Mesenchymal stem cell (in vitro differentiated cells and primary cell): ENCODE measurements around the gene RGS14.

Experiments
- DNase-seq: peaks from one replicate; pipeline ENCODE4 v3.0.0-alpha.2; 2013
- H2AFZ ChIP-seq: one replicate; pipeline ENCODE4 v1.6.1; 2013; ENCODE audit warnings: low read depth, mild to moderate bottlenecking, control low read depth, inconsistent platforms, low read length, moderate library complexity
- H2AK5ac ChIP-seq: 2 replicates; pipeline ENCODE4 v1.6.1; 2013; ENCODE audit warnings: low read length, moderate library complexity, mild to moderate bottlenecking, inconsistent platforms; ENCODE audit not compliant: severe bottlenecking
- H2BK120ac ChIP-seq: one replicate; pipeline ENCODE4 v1.6.1; 2013; ENCODE audit warnings: low read depth, mild to moderate bottlenecking, inconsistent platforms, low read length, moderate library complexity
- H2BK12ac ChIP-seq, 2 experiments: one replicate each; pipeline ENCODE4 v1.6.1; 2013; ENCODE audit warnings: inconsistent platforms in 2 of 2, low read length in 2 of 2, mild to moderate bottlenecking in 2 of 2, moderate library complexity in 2 of 2, control low read depth in 1 of 2
- H2BK15ac ChIP-seq: one replicate; pipeline ENCODE4 v1.6.1; 2013; ENCODE audit warnings: mild to moderate bottlenecking, low read depth, inconsistent platforms; ENCODE audit not compliant: poor library complexity, severe bottlenecking
- H2BK5ac ChIP-seq: 2 replicates; pipeline ENCODE4 v1.6.1; 2013; ENCODE audit warnings: low read depth, mild to moderate bottlenecking, low read length, control low read depth, inconsistent platforms; ENCODE audit not compliant: poor library complexity, severe bottlenecking
- H3K14ac ChIP-seq, 2 experiments: one replicate each; pipeline ENCODE4 v1.6.1; 2013; ENCODE audit warnings: inconsistent platforms in 2 of 2, low read length in 2 of 2, control low read depth in 1 of 2, mild to moderate bottlenecking in 1 of 2, moderate library complexity in 1 of 2
- H3K18ac ChIP-seq, 2 experiments: one replicate each; pipeline ENCODE4 v1.6.1; 2013; ENCODE audit warnings: inconsistent platforms in 2 of 2, low read length in 2 of 2, control low read depth in 1 of 2, low read depth in 1 of 2, mild to moderate bottlenecking in 1 of 2
- H3K23ac ChIP-seq, 2 experiments: one replicate each; pipeline ENCODE4 v1.6.1; 2013; ENCODE audit warnings: inconsistent platforms in 2 of 2, low read length in 2 of 2, mild to moderate bottlenecking in 2 of 2, moderate library complexity in 2 of 2, control low read depth in 1 of 2
- H3K27ac ChIP-seq: 2 replicates; pipeline ENCODE4 v1.5.1; 2013; ENCODE audit warnings: mild to moderate bottlenecking, moderate library complexity, low read length, control low read depth, inconsistent platforms; ENCODE audit not compliant: poor library complexity, severe bottlenecking
- H3K27me3 ChIP-seq, 2 experiments: 2 replicates each; pipeline versions ENCODE4 v1.6.1 to v1.7.0; 2013; ENCODE audit warnings: low read length in 2 of 2, mild to moderate bottlenecking in 2 of 2, moderate library complexity in 2 of 2, control low read depth in 1 of 2, inconsistent platforms in 1 of 2; ENCODE audit not compliant: control insufficient read depth in 1 of 2, insufficient read depth in 1 of 2
- H3K36me3 ChIP-seq, 2 experiments: 2 replicates each; pipeline versions ENCODE4 v1.6.1 to v1.7.0; 2013; ENCODE audit warnings: low read length in 2 of 2, control low read depth in 1 of 2, inconsistent platforms in 1 of 2, low read depth in 1 of 2, mild to moderate bottlenecking in 1 of 2; ENCODE audit not compliant: insufficient read depth in 2 of 2, control insufficient read depth in 1 of 2
- H3K4ac ChIP-seq, 2 experiments: one replicate each; pipeline ENCODE4 v1.6.1; 2013; ENCODE audit warnings: inconsistent platforms in 2 of 2, low read length in 2 of 2, mild to moderate bottlenecking in 2 of 2, moderate library complexity in 2 of 2, control low read depth in 1 of 2, low read depth in 1 of 2
- H3K4me1 ChIP-seq: 2 replicates; pipeline ENCODE4 v1.6.1; 2013; ENCODE audit warnings: low read depth, low read length, control low read depth; ENCODE audit not compliant: control insufficient read depth, insufficient read depth
- H3K4me2 ChIP-seq: 2 replicates; pipeline ENCODE4 v1.6.1; 2013; ENCODE audit warnings: low read length, mild to moderate bottlenecking, inconsistent platforms; ENCODE audit not compliant: poor library complexity, severe bottlenecking
- H3K4me3 ChIP-seq, 2 experiments: 2 replicates each; pipeline versions ENCODE4 v1.5.1 to v1.7.0; 2013; ENCODE audit warnings: low read length in 2 of 2, mild to moderate bottlenecking in 2 of 2, control low read depth in 1 of 2, low read depth in 1 of 2; ENCODE audit not compliant: insufficient read depth in 1 of 2
- H3K79me1 ChIP-seq: replicated peaks from 2 replicates; pipeline ENCODE4 v1.6.1; 2013; ENCODE audit warnings: mild to moderate bottlenecking, control low read depth, low read length, inconsistent platforms; ENCODE audit not compliant: poor library complexity, severe bottlenecking
- H3K9ac ChIP-seq: 2 replicates; pipeline ENCODE4 v1.7.0; 2013; ENCODE audit warnings: mild to moderate bottlenecking, low read length, moderate library complexity
- H3K9me3 ChIP-seq: 2 replicates; pipeline ENCODE4 v1.7.0; 2013; ENCODE audit warnings: mild to moderate bottlenecking, low read length; ENCODE audit not compliant: control insufficient read depth
- H4K8ac ChIP-seq: one replicate; pipeline ENCODE4 v1.6.1; 2013; ENCODE audit warnings: inconsistent platforms, mild to moderate bottlenecking, low read length, moderate library complexity
- H4K91ac ChIP-seq: one replicate; pipeline ENCODE4 v1.6.1; 2013; ENCODE audit warnings: mild to moderate bottlenecking, low read length, inconsistent platforms
- WGBS: methylation state at CpG from one replicate; pipeline ENCODE4 v1.1.7; 2013; ENCODE audit warnings: mixed read lengths; 5-methylcytosine and 5-hydroxymethylcytosine counted together

Gene RGS14

DNA sequence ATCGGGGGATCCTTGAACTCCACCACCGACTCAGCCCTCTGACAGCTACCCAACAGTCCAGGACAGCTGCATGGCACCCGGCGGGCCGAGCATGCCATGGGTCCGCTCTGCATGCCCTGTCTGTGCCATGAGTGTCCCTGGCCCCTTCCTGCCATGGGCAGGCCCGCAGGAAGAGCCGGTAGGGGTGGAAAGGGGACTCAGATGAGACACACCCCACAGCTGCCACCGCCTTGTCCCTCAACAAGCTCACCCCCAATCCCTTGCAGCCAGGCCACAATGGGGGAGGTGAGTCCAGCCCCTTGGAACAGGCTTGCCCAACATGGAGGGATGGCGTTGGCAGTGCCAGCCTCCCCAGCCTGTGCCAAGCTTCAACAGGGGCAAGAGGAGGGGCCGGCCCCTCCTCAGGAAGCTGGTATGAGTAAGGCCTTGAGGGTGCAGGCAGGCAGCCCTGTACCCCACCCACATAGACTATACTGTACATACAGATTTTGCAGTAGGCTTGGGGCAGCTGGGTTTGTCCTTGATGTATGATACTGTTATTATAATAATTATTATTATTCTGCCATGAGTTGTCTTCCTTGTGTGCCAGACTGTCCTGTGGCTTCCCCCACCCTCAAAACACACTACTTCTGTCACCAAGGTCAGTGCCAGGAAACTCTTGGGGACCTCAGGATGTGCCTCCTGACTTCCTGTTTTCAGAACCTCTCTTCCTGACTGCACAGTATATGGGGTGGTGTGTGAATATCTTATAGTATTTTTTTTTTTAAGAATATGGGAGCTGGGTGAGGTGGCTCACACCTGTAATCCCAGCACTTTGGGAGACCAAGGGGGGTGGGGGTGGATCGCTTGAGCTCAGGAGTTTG is 14.5 kb downstream of the RGS14 start:
- Histone ChIP-seq H4K8ac (no peak overlapping the region), H2BK12ac (no peak overlapping the region), H3K36me3 (peaks cover 0 to 14% of the 10 kb centered on the region in 2 experiments), H3K27me3 (peaks cover 0 to 48% of the 10 kb centered on the region in 2 experiments), H3K18ac (no peak overlapping the region), H3K23ac (no peak overlapping the region), H2AFZ (no peak overlapping the region), H3K9ac (no peak overlapping the region), H3K4ac (no peak overlapping the region), H3K4me2 (no peak overlapping the region), H3K4me1 (peaks cover 24% of the 10 kb centered on the region), H3K79me1 (peaks cover 10% of the 10 kb centered on the region), H2BK15ac (no peak overlapping the region), H4K91ac (no peak overlapping the region), H2AK5ac (no peak overlapping the region), H3K4me3 (no peak overlapping the region), H3K27ac (no peak overlapping the region), H2BK120ac (no peak overlapping the region), H3K14ac (no peak overlapping the region), H2BK5ac (no peak overlapping the region), H3K9me3 (no peaks in the 10 kb centered on the region)
- DNase-seq = no peak
- over 99% methylated on average over 11 of the region's 12 CpGs for WGBS

DNA sequence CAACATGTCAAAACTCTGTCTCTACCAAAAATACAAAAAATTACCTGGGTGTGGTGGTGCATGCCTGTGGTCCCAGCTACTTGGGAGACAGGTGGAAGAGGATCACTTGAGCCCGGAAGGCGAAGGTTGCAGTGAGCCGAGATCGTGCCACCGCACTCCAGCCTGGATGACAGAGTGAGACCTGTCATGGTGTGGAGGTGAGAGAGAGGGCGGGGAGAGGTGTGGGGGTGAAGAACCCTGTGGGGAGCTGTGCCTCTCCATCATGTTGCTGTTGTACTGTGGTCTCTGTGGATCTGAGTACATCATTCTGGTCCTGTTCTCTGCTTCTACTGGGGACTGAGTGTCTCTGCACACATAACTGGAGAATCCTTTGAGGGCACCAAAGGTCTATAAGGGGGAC is 15.2 kb downstream of the RGS14 start:
- H2AK5ac ChIP-seq = no peak overlapping the region
- H3K27ac ChIP-seq = no peak overlapping the region
- no peak overlapping the region for H2BK12ac ChIP-seq
- H3K23ac ChIP-seq = no peak overlapping the region
- no peak overlapping the region for H3K14ac ChIP-seq
- H3K9me3 ChIP-seq = no peaks in the 10 kb centered on the region
- H2BK120ac ChIP-seq = no peak overlapping the region
- no peak overlapping the region for H2BK15ac ChIP-seq
- no peak overlapping the region for H2AFZ ChIP-seq
- H3K27me3 ChIP-seq = peaks cover 0 to 46% of the 10 kb centered on the region in 2 experiments
- peaks cover 0 to 14% of the 10 kb centered on the region in 2 experiments for H3K36me3 ChIP-seq
- H3K4me3 ChIP-seq = no peak overlapping the region
- peaks cover 10% of the 10 kb centered on the region for H3K79me1 ChIP-seq
- H3K9ac ChIP-seq = no peak overlapping the region
- H3K4me1 ChIP-seq = peaks cover 22% of the 10 kb centered on the region
- 89% methylated on average over 6 of the region's 6 CpGs for WGBS
- no peak overlapping the region for H3K4ac ChIP-seq
- H4K8ac ChIP-seq = no peak overlapping the region
- no peak overlapping the region for H3K4me2 ChIP-seq
- no peak overlapping the region for H3K18ac ChIP-seq
- DNase-seq = no peak
- H2BK5ac ChIP-seq = no peak overlapping the region
- H4K91ac ChIP-seq = no peak overlapping the region

DNA sequence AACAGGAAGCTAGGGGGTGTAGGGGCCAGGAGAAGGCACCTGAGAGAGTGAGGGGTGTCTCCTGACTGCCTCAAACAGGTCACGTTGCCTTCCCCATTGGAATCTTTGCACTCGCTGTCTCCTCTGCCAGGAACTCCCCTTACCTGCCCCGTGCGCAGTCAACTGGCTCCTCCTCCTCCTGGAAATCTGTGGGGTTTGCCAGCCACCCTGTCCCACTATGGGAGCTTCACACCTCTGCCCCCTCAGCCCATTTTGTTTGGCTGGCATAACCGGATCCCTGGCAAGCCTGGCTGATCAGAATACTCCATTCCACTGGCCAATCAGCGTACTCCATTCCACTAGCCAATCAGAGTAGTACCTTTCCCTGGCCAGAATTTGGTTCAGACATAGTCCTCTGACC is 16.1 kb downstream of the RGS14 start:
- DNase-seq = no peak
- Histone ChIP-seq H3K79me1 (peaks cover 10% of the 10 kb centered on the region), H2BK12ac (no peak overlapping the region), H3K4me2 (no peak overlapping the region), H4K91ac (no peak overlapping the region), H3K36me3 (peaks cover 0 to 14% of the 10 kb centered on the region in 2 experiments), H3K9ac (no peak overlapping the region), H2AFZ (no peak overlapping the region), H2BK120ac (no peak overlapping the region), H3K23ac (no peak overlapping the region), H3K18ac (no peak overlapping the region), H3K14ac (no peak overlapping the region), H2AK5ac (no peak overlapping the region), H2BK5ac (no peak overlapping the region), H4K8ac (no peak overlapping the region), H2BK15ac (no peak overlapping the region), H3K9me3 (no peaks in the 10 kb centered on the region), H3K4ac (no peak overlapping the region), H3K27me3 (peaks cover 0 to 41% of the 10 kb centered on the region in 2 experiments), H3K4me3 (no peak overlapping the region), H3K4me1 (peaks cover 27% of the 10 kb centered on the region), H3K27ac (no peak overlapping the region)
- 70% methylated on average over 6 of the region's 6 CpGs for WGBS

GRCh38 chr5:177374211-177374610 is 16.5 kb downstream of the RGS14 start:
- H2BK12ac ChIP-seq = no peak overlapping the region
- WGBS = 87% methylated on average over 5 of the region's 5 CpGs
- H3K4me2 ChIP-seq = no peak overlapping the region

More at GRCh38 chr5:177374211-177374610, 16.5 kb downstream of the RGS14 start:
- Histone ChIP-seq H3K4me3 (no peak overlapping the region), H3K4ac (no peak overlapping the region), H2AFZ (no peak overlapping the region), H3K23ac (no peak overlapping the region), H4K91ac (no peak overlapping the region), H2AK5ac (no peak overlapping the region), H3K4me1 (peaks cover 31% of the 10 kb centered on the region), H3K27ac (no peak overlapping the region), H3K18ac (no peak overlapping the region), H3K79me1 (peaks cover 10% of the 10 kb centered on the region), H3K36me3 (peaks cover 0 to 14% of the 10 kb centered on the region in 2 experiments), H3K27me3 (peaks cover 0 to 39% of the 10 kb centered on the region in 2 experiments), H2BK5ac (no peak overlapping the region), H2BK120ac (no peak overlapping the region), H4K8ac (no peak overlapping the region), H3K9me3 (no peaks in the 10 kb centered on the region), H3K14ac (no peak overlapping the region), H2BK15ac (no peak overlapping the region), H3K9ac (no peak overlapping the region)
- DNase-seq = no peak
